ENCODE data around the gene TESK2.

TESK2 gene

GRCh38 chr1:45443580-45444446 is 47.1 kb downstream of the TESK2 start:
- TF ChIP-seq CTCF (conservative IDR thresholded peaks at IDR 0.05; ENCODE audit: low read length), result no peak
- no peak overlapping the region for H3K4me3 ChIP-seq (ENCODE audit: low read length)
- DNase-seq (ENCODE audit: low read depth), result no peak

GRCh38 chr1:45442272-45442671 is 48.7 kb downstream of the TESK2 start:
- peak; percentile 46 for DNase-seq (ENCODE audit: low read depth)
- TF ChIP-seq CTCF (conservative IDR thresholded peaks at IDR 0.05; ENCODE audit: low read length), result no peak
- H3K4me3 ChIP-seq (ENCODE audit: low read length), result no peak overlapping the region

- H3K4me3 ChIP-seq (ENCODE audit: low read length), result no peak overlapping the region
- TF ChIP-seq CTCF (conservative IDR thresholded peaks at IDR 0.05; ENCODE audit: low read length), result no peak
- no peak for DNase-seq (ENCODE audit: low read depth)
These were observed 53.6 kb downstream of the TESK2 start for GRCh38 chr1:45437323-45437722.

GRCh38 chr1:45430490-45430889 is 60.5 kb downstream of the TESK2 start:
- TF ChIP-seq CTCF (conservative IDR thresholded peaks at IDR 0.05; ENCODE audit: low read length), result no peak
- no peak for DNase-seq (ENCODE audit: low read depth)
- H3K4me3 ChIP-seq (ENCODE audit: low read length), result no peak overlapping the region

- DNase-seq (ENCODE audit: low read depth), result no peak
- no peak for TF ChIP-seq CTCF (conservative IDR thresholded peaks at IDR 0.05; ENCODE audit: low read length)
- no peak overlapping the region for H3K4me3 ChIP-seq (ENCODE audit: low read length)
These were observed 61.3 kb downstream of the TESK2 start for GRCh38 chr1:45429561-45430159.

GRCh38 chr1:45423906-45424678 is 66.9 kb downstream of the TESK2 start:
- DNase-seq (ENCODE audit: low read depth), result no peak
- H3K4me3 ChIP-seq (ENCODE audit: low read length), result no peak overlapping the region
- no peak for TF ChIP-seq CTCF (conservative IDR thresholded peaks at IDR 0.05; ENCODE audit: low read length)

All from AG10803 (cell line).